ENCODE results near the gene SCART1. TPM values are rescaled to one million over a fixed set of nuclear protein-coding genes. Genes with fewer than 3 reads are reported as not detected.

The SCART1 gene
- total RNA-seq, 1 experiment from 2014 or later: 1.1 TPM

DNA sequence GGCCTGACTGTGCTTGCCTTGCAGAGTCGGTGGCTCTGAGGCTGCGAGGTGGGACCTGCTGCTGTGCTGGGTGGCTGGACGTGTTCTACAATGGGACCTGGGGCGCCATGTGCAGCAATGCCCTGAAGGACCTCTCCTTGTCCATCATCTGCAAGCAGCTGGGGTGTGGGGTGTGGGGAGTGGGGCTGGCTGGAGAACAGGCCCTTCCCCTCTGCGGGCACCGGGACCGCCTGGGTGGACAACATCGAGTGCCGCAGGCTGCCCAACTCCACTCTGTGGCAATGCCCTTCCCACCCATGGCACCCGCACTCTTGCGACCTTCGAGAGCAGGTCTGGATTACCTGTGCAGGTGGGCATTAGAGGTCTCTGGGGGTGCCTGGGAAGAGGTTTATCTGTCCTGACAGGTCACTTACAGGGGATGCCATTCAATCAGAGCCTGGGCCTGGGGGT is 10.9 kb downstream of the SCART1 start:
- Mint-ChIP-seq H3K4me3 (no peak overlapping the region), H3K9me3 (peaks cover 68% of the 10 kb centered on the region), H3K27ac (no peak overlapping the region), H3K27me3 (ENCODE audit: low read depth) (peaks cover 12% of the 10 kb centered on the region), H3K36me3 (peaks cover 62% of the 10 kb centered on the region), H3K4me1 (no peaks in the 10 kb centered on the region)
- DNase-seq (ENCODE audit: low spot score) (no peak), ATAC-seq (no peak)
- no peak for TF ChIP-seq TP53 (CRISPR knock-in tag; IDR thresholded peaks at IDR 0.05)
- TF ChIP-seq, protein P1, sequence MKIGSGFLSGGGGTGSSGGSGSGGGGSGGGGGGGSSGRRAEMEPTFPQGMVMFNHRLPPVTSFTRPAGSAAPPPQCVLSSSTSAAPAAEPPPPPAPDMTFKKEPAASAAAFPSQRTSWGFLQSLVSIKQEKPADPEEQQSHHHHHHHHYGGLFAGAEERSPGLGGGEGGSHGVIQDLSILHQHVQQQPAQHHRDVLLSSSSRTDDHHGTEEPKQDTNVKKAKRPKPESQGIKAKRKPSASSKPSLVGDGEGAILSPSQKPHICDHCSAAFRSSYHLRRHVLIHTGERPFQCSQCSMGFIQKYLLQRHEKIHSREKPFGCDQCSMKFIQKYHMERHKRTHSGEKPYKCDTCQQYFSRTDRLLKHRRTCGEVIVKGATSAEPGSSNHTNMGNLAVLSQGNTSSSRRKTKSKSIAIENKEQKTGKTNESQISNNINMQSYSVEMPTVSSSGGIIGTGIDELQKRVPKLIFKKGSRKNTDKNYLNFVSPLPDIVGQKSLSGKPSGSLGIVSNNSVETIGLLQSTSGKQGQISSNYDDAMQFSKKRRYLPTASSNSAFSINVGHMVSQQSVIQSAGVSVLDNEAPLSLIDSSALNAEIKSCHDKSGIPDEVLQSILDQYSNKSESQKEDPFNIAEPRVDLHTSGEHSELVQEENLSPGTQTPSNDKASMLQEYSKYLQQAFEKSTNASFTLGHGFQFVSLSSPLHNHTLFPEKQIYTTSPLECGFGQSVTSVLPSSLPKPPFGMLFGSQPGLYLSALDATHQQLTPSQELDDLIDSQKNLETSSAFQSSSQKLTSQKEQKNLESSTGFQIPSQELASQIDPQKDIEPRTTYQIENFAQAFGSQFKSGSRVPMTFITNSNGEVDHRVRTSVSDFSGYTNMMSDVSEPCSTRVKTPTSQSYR (CRISPR knock-in tag; IDR thresholded peaks at IDR 0.05): no peak
- TF ChIP-seq CBFB (CRISPR knock-in tag; IDR thresholded peaks at IDR 0.05; ENCODE audit: low read depth): no peak
- no peak for TF ChIP-seq NR1H2 (CRISPR knock-in tag; IDR thresholded peaks at IDR 0.05)
- TF ChIP-seq, protein P2, sequence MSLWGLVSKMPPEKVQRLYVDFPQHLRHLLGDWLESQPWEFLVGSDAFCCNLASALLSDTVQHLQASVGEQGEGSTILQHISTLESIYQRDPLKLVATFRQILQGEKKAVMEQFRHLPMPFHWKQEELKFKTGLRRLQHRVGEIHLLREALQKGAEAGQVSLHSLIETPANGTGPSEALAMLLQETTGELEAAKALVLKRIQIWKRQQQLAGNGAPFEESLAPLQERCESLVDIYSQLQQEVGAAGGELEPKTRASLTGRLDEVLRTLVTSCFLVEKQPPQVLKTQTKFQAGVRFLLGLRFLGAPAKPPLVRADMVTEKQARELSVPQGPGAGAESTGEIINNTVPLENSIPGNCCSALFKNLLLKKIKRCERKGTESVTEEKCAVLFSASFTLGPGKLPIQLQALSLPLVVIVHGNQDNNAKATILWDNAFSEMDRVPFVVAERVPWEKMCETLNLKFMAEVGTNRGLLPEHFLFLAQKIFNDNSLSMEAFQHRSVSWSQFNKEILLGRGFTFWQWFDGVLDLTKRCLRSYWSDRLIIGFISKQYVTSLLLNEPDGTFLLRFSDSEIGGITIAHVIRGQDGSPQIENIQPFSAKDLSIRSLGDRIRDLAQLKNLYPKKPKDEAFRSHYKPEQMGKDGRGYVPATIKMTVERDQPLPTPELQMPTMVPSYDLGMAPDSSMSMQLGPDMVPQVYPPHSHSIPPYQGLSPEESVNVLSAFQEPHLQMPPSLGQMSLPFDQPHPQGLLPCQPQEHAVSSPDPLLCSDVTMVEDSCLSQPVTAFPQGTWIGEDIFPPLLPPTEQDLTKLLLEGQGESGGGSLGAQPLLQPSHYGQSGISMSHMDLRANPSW (CRISPR knock-in tag; conservative IDR thresholded peaks at IDR 0.05; ENCODE audit: low read depth): no peak
- no peak for TF ChIP-seq RELA (CRISPR knock-in tag; IDR thresholded peaks at IDR 0.05; ENCODE audit: borderline replicate concordance)
- TF ChIP-seq, protein P3, sequence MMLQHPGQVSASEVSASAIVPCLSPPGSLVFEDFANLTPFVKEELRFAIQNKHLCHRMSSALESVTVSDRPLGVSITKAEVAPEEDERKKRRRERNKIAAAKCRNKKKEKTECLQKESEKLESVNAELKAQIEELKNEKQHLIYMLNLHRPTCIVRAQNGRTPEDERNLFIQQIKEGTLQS (CRISPR knock-in tag; conservative IDR thresholded peaks at IDR 0.05): no peak
- no peak for TF ChIP-seq TEAD1 (CRISPR knock-in tag; IDR thresholded peaks at IDR 0.05)
- no peak for TF ChIP-seq KAT7 (CRISPR knock-in tag; IDR thresholded peaks at IDR 0.05; ENCODE audit: borderline replicate concordance)
- no peak for TF ChIP-seq SMAD3 (CRISPR knock-in tag; IDR thresholded peaks at IDR 0.05; ENCODE audit: borderline replicate concordance)
- TF ChIP-seq SP1 (CRISPR knock-in tag; conservative IDR thresholded peaks at IDR 0.05): no peak
- no peak for TF ChIP-seq ZNF317 (CRISPR knock-in tag; IDR thresholded peaks at IDR 0.05; ENCODE audit: borderline replicate concordance, low read depth)
- ChIA-PET CTCF (no interaction called here), POLR2A (no interaction called here)

DNA sequence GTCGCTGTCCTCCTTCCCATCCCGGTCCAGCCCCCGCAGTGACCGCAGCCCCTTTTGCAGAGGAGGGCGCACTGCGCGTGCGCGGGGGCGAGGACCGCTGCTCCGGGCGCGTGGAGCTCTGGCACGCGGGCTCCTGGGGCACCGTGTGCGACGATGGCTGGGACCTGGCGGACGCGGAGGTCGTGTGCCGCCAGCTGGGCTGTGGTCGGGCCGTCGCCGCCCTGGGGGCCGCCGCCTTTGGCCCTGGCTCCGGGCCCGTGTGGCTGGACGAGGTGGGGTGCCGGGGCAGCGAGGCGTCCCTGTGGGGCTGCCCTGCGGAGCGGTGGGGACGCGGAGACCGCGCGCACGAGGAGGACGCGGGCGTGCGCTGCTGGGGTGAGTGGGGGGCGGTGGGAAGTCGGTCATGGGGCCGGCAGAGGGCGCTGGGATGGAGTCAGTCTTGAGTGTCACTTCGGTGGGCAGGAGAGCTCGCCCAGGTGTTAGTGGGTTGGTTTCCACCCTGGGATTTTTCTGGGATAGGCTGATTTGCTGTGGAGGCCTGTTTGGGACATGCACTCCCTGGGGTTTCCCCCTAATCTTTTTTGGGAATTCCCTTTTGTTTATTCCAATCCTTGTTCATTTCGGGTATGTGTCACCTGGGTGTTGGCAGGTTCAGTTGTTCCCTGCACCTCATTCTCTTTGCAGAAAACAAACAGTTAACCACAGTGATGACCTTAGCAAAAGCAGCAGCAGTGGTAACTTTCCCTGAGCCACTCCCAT is 11.6 kb downstream of the SCART1 start:
- Mint-ChIP-seq H3K27me3 (ENCODE audit: low read depth) (peaks cover 14% of the 10 kb centered on the region), H3K27ac (no peak overlapping the region), H3K4me3 (no peak overlapping the region), H3K9me3 (peaks cover 75% of the 10 kb centered on the region), H3K36me3 (peaks cover 64% of the 10 kb centered on the region), H3K4me1 (no peaks in the 10 kb centered on the region)
- DNase-seq (ENCODE audit: low spot score): no peak
- ATAC-seq: no peak
- ChIA-PET CTCF (no interaction called here), POLR2A (no interaction called here)
- TF ChIP-seq, protein P4, sequence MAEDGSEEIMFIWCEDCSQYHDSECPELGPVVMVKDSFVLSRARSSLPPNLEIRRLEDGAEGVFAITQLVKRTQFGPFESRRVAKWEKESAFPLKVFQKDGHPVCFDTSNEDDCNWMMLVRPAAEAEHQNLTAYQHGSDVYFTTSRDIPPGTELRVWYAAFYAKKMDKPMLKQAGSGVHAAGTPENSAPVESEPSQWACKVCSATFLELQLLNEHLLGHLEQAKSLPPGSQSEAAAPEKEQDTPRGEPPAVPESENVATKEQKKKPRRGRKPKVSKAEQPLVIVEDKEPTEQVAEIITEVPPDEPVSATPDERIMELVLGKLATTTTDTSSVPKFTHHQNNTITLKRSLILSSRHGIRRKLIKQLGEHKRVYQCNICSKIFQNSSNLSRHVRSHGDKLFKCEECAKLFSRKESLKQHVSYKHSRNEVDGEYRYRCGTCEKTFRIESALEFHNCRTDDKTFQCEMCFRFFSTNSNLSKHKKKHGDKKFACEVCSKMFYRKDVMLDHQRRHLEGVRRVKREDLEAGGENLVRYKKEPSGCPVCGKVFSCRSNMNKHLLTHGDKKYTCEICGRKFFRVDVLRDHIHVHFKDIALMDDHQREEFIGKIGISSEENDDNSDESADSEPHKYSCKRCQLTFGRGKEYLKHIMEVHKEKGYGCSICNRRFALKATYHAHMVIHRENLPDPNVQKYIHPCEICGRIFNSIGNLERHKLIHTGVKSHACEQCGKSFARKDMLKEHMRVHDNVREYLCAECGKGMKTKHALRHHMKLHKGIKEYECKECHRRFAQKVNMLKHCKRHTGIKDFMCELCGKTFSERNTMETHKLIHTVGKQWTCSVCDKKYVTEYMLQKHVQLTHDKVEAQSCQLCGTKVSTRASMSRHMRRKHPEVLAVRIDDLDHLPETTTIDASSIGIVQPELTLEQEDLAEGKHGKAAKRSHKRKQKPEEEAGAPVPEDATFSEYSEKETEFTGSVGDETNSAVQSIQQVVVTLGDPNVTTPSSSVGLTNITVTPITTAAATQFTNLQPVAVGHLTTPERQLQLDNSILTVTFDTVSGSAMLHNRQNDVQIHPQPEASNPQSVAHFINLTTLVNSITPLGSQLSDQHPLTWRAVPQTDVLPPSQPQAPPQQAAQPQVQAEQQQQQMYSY (CRISPR knock-in tag; IDR thresholded peaks at IDR 0.05): no peak
- TF ChIP-seq, protein P5, sequence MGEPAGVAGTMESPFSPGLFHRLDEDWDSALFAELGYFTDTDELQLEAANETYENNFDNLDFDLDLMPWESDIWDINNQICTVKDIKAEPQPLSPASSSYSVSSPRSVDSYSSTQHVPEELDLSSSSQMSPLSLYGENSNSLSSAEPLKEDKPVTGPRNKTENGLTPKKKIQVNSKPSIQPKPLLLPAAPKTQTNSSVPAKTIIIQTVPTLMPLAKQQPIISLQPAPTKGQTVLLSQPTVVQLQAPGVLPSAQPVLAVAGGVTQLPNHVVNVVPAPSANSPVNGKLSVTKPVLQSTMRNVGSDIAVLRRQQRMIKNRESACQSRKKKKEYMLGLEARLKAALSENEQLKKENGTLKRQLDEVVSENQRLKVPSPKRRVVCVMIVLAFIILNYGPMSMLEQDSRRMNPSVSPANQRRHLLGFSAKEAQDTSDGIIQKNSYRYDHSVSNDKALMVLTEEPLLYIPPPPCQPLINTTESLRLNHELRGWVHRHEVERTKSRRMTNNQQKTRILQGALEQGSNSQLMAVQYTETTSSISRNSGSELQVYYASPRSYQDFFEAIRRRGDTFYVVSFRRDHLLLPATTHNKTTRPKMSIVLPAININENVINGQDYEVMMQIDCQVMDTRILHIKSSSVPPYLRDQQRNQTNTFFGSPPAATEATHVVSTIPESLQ (CRISPR knock-in tag; IDR thresholded peaks at IDR 0.05): no peak
- TF ChIP-seq, protein P6, sequence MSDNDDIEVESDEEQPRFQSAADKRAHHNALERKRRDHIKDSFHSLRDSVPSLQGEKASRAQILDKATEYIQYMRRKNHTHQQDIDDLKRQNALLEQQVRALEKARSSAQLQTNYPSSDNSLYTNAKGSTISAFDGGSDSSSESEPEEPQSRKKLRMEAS (CRISPR knock-in tag; IDR thresholded peaks at IDR 0.05): no peak
- TF ChIP-seq ESRRA (CRISPR knock-in tag; IDR thresholded peaks at IDR 0.05; ENCODE audit: borderline replicate concordance) (no peak), ZNF232 (CRISPR knock-in tag; IDR thresholded peaks at IDR 0.05) (no peak)
- TF ChIP-seq, protein P1 (CRISPR knock-in tag; IDR thresholded peaks at IDR 0.05): no peak
- TF ChIP-seq, protein P7, sequence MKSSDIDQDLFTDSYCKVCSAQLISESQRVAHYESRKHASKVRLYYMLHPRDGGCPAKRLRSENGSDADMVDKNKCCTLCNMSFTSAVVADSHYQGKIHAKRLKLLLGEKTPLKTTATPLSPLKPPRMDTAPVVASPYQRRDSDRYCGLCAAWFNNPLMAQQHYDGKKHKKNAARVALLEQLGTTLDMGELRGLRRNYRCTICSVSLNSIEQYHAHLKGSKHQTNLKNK (CRISPR knock-in tag; IDR thresholded peaks at IDR 0.05): no peak
